HG02938 (cell line): ENCODE results near the gene LUZP1.

ENCODE experiments used
- ATAC-seq: cut with Tn5 transposase; IDR thresholded peaks from one replicate; pipeline ENCODE4 v1.9.1; 2021; ENCODE audit warnings: mild to moderate bottlenecking, moderate library complexity; ENCODE audit not compliant: unreplicated experiment

Gene LUZP1

DNA sequence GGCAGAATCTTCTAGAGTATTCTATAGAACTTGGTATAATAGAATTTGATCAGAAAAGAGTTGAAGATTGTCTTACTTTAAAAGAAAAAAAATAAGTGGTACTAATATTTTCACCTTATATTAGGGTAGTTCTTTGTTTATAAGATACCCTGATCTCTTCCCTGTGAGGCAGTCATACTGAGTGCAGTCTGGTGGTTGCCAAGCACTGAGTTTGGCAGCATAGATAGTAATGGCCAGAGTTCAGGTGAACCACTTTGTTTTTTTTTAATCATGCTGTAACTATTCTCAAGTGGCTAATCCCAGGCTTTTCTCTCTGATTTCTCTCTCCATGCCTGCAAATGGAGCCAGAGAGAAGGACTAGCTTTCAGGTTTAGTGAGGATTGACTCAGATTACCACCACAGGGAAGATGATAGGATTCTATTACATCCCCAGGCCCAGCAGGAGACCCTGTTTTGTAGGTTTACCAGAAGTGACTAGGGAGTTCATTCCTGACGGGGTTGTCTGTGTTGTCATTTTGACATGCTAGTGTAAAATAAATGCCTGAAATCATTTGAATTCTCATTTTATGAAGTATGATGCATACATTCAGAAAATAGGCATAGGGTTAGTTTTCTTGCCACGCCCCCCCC, 132.7 kb downstream of the LUZP1 start:
- ATAC-seq: no peak
